Measurements from ENCODE around the gene ATG7. TPM values are rescaled to one million over a fixed set of nuclear protein-coding genes. Genes with fewer than 3 reads are reported as not detected.
A peak's percentile ranks its signal among the peaks of the same experiment; 100 is the strongest.

Gene ATG7
- total and polyA plus RNA-seq, 2 experiments from 2014 or later = 18.4 to 38.6 TPM

DNA sequence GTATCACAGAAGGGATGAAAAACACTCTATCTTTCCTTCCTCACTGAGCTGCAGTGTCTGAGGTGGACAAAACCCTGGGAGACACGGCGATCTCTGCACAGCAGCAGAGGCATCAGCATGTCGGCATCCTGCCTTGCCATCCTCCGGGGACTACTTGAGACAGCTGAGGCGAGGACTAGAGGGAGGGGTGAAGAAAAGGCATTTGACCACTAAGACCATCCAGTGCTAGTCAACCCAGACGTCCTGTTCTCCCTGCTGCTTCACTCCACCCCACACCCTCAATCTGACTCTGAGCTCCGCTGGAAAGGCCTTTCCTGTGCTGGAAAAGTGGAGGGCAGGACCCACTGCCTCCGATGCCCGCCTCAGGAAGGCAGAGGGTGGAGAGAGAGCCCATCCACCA is 304.3 kb downstream of the ATG7 start:
- Histone ChIP-seq H4K20me1 (ENCODE audit: insufficient read depth, poor library complexity, severe bottlenecking) (peaks cover 63% of the 10 kb centered on the region), H3K36me3 (replicated peaks; ENCODE audit: insufficient read depth, low read depth) (no peaks in the 10 kb centered on the region)
- 84% methylated on average over 9 of the region's 9 CpGs for WGBS (ENCODE audit: low lambda C conversion rate, missing lambda C conversion rate)

DNA sequence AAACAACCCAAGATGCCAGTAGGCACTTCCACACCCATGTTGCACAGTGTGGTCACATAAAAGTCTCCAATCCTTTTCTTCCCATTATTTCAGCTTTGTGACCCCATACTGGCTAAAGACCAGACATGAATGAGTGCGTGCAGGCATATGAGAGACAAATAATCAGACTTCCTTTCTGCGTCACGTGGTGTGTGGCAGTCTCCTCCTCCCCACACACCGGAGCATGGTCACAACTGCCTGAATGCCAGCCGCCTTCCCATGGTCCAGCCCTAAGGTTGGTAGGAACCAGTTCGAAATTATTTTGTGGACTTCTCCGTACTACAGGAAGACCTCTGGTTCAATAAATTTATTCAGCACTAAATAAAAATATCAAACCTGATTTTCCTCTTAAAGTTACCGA is 306.0 kb downstream of the ATG7 start:
- peaks cover 94% of the 10 kb centered on the region for H3K79me2 ChIP-seq
- peaks cover 56% of the 10 kb centered on the region for H4K20me1 ChIP-seq (ENCODE audit: insufficient read depth, poor library complexity, severe bottlenecking)
- H3K27ac ChIP-seq = no peak overlapping the region
- no peaks in the 10 kb centered on the region for H3K9me2 ChIP-seq (replicated peaks; ENCODE audit: insufficient read depth)
- no peak overlapping the region for H3K4me3 ChIP-seq
- WGBS (ENCODE audit: low lambda C conversion rate, missing lambda C conversion rate) = 95% methylated on average over 8 of the region's 8 CpGs
- H2AFZ ChIP-seq = no peak overlapping the region
- H3K36me3 ChIP-seq (replicated peaks; ENCODE audit: insufficient read depth, low read depth) = no peaks in the 10 kb centered on the region
- H3K4me1 ChIP-seq (ENCODE audit: insufficient read depth) = peaks cover 27% of the 10 kb centered on the region
- H3K27me3 ChIP-seq = no peaks in the 10 kb centered on the region
- no peaks in the 10 kb centered on the region for H3K9me3 ChIP-seq (ENCODE audit: low read depth)
- H3K4me2 ChIP-seq = no peak overlapping the region
- no peak for DNase-seq (ENCODE audit: low spot score)
- TF ChIP-seq, protein P1, sequence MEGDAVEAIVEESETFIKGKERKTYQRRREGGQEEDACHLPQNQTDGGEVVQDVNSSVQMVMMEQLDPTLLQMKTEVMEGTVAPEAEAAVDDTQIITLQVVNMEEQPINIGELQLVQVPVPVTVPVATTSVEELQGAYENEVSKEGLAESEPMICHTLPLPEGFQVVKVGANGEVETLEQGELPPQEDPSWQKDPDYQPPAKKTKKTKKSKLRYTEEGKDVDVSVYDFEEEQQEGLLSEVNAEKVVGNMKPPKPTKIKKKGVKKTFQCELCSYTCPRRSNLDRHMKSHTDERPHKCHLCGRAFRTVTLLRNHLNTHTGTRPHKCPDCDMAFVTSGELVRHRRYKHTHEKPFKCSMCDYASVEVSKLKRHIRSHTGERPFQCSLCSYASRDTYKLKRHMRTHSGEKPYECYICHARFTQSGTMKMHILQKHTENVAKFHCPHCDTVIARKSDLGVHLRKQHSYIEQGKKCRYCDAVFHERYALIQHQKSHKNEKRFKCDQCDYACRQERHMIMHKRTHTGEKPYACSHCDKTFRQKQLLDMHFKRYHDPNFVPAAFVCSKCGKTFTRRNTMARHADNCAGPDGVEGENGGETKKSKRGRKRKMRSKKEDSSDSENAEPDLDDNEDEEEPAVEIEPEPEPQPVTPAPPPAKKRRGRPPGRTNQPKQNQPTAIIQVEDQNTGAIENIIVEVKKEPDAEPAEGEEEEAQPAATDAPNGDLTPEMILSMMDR (IDR thresholded peaks at IDR 0.05; ENCODE audit: poor library complexity) = no peak
- TF ChIP-seq EZH2phosphoT487 (IDR thresholded peaks at IDR 0.05; ENCODE audit: low read depth, severe bottlenecking, unreplicated experiment) (no peak), EZH2 (IDR thresholded peaks at IDR 0.05; ENCODE audit: borderline replicate concordance) (no peak)

More for the DNA sequence above, 304.3 kb downstream of the ATG7 start:
- H3K27me3 ChIP-seq = no peaks in the 10 kb centered on the region
- H3K9me2 ChIP-seq (replicated peaks; ENCODE audit: insufficient read depth) = no peaks in the 10 kb centered on the region
- peaks cover 97% of the 10 kb centered on the region for H3K79me2 ChIP-seq
- no peak for DNase-seq (ENCODE audit: low spot score)
- H3K4me1 ChIP-seq (ENCODE audit: insufficient read depth) = peaks cover 12% of the 10 kb centered on the region
- TF ChIP-seq, protein P1 (IDR thresholded peaks at IDR 0.05; ENCODE audit: poor library complexity) = no peak
- TF ChIP-seq EZH2phosphoT487 (IDR thresholded peaks at IDR 0.05; ENCODE audit: low read depth, severe bottlenecking, unreplicated experiment) (no peak), EZH2 (IDR thresholded peaks at IDR 0.05; ENCODE audit: borderline replicate concordance) (no peak)
- no peak overlapping the region for H3K4me2 ChIP-seq
- no peak overlapping the region for H2AFZ ChIP-seq
- no peaks in the 10 kb centered on the region for H3K9me3 ChIP-seq (ENCODE audit: low read depth)
- H3K4me3 ChIP-seq = no peak overlapping the region
- H3K27ac ChIP-seq = no peak overlapping the region

DNA sequence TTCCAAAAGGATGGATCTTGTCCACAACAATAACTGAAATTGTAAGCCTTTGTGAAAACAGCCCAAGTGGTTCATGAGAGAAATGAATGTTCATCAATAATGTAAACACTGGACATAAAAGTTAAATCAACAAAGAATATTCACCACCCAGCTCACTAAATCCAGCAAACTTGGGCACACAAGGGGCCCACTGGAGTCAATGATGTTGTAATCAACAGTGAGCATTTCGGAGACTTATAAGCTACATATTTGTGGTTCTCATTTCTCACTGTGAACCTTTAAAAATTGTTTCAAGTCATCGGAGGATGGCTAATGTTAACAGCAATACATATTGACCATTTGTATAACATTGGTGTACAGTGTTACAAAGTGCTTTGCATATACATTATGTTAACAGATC is 308.4 kb downstream of the ATG7 start:
- H4K20me1 ChIP-seq (ENCODE audit: insufficient read depth, poor library complexity, severe bottlenecking) = peaks cover 50% of the 10 kb centered on the region
- H3K9me2 ChIP-seq (replicated peaks; ENCODE audit: insufficient read depth) = no peaks in the 10 kb centered on the region
- H3K36me3 ChIP-seq (replicated peaks; ENCODE audit: insufficient read depth, low read depth) = no peaks in the 10 kb centered on the region
- peak overlapping the region; percentile 75 for H3K4me2 ChIP-seq
- no peaks in the 10 kb centered on the region for H3K9me3 ChIP-seq (ENCODE audit: low read depth)
- TF ChIP-seq, protein P1 (IDR thresholded peaks at IDR 0.05; ENCODE audit: poor library complexity) = no peak
- TF ChIP-seq EZH2phosphoT487 (IDR thresholded peaks at IDR 0.05; ENCODE audit: low read depth, severe bottlenecking, unreplicated experiment) (no peak), EZH2 (IDR thresholded peaks at IDR 0.05; ENCODE audit: borderline replicate concordance) (no peak)
- H3K4me1 ChIP-seq (ENCODE audit: insufficient read depth) = peaks cover 41% of the 10 kb centered on the region
- H2AFZ ChIP-seq = no peak overlapping the region
- peaks cover 94% of the 10 kb centered on the region for H3K79me2 ChIP-seq
- 73% methylated on average over 2 of the region's 2 CpGs for WGBS (ENCODE audit: low lambda C conversion rate, missing lambda C conversion rate)
- peak overlapping the region; percentile 86 for H3K27ac ChIP-seq
- no peak overlapping the region for H3K4me3 ChIP-seq
- no peak for DNase-seq (ENCODE audit: low spot score)
- H3K27me3 ChIP-seq = no peaks in the 10 kb centered on the region

Data from hepatocyte (in vitro differentiated cells).